ENCODE measurements around the gene LMF1. TPM values are rescaled to one million over a fixed set of nuclear protein-coding genes. Genes with fewer than 3 reads are reported as not detected.

Gene LMF1
- total RNA-seq, 4 donors from 2014 or later, result 7.7 to 15.8 (median 10.2) TPM

- DNase-seq (no peak), ATAC-seq (no peak)
- intact Hi-C loops (cut with DNase I; ENCODE audit: low total_unique reads) (no loop called here), in situ Hi-C loops (cut with MboI; ENCODE audit: low sequenced_read_pairs in 4 of 4) (no loop called here)
- H3K4me1 ChIP-seq, result no peaks in the 10 kb centered on the region
- TF ChIP-seq POLR2A (IDR thresholded peaks at IDR 0.05) (no peak), CTCF (IDR thresholded peaks at IDR 0.05 in 4 of 5, conservative IDR thresholded peaks at IDR 0.05 in 1 of 5) (no peak)
- H3K9me3 ChIP-seq, result no peaks in the 10 kb centered on the region
- no peaks in the 10 kb centered on the region for H3K36me3 ChIP-seq
- H3K27ac ChIP-seq, result no peak overlapping the region
- H3K4me3 ChIP-seq, result no peak overlapping the region
- H3K27me3 ChIP-seq, result no peaks in the 10 kb centered on the region
Measured at GRCh38 chr16:855471-855870, 115.3 kb downstream of the LMF1 start.

- no peak for DNase-seq
- TF ChIP-seq CTCF (IDR thresholded peaks at IDR 0.05 in 4 of 5, conservative IDR thresholded peaks at IDR 0.05 in 1 of 5) (no peak), POLR2A (IDR thresholded peaks at IDR 0.05) (no peak)
- Histone ChIP-seq H3K4me1 (no peaks in the 10 kb centered on the region), H3K4me3 (no peak overlapping the region), H3K27me3 (no peaks in the 10 kb centered on the region), H3K27ac (no peak overlapping the region), H3K9me3 (no peaks in the 10 kb centered on the region), H3K36me3 (no peaks in the 10 kb centered on the region)
- intact Hi-C loops (cut with DNase I; ENCODE audit: low total_unique reads), result no loop called here
- ATAC-seq, result no peak
- in situ Hi-C loops (cut with MboI; ENCODE audit: low sequenced_read_pairs in 4 of 4), result no loop called here
Measured at GRCh38 chr16:854808-855410, 115.9 kb downstream of the LMF1 start.

GRCh38 chr16:853981-854807, 116.6 kb downstream of the LMF1 start:
- no peak for ATAC-seq
- H3K27me3 ChIP-seq, result no peaks in the 10 kb centered on the region
- no peaks in the 10 kb centered on the region for H3K9me3 ChIP-seq
- H3K4me1 ChIP-seq, result no peaks in the 10 kb centered on the region
- no peak overlapping the region for H3K27ac ChIP-seq
- no peak overlapping the region for H3K4me3 ChIP-seq
- H3K36me3 ChIP-seq, result no peaks in the 10 kb centered on the region
- intact Hi-C loops (cut with DNase I; ENCODE audit: low total_unique reads), result no loop called here
- in situ Hi-C loops (cut with MboI; ENCODE audit: low sequenced_read_pairs in 4 of 4), result no loop called here
- no peak for TF ChIP-seq CTCF (IDR thresholded peaks at IDR 0.05 in 4 of 5, conservative IDR thresholded peaks at IDR 0.05 in 1 of 5)
- no peak for TF ChIP-seq POLR2A (IDR thresholded peaks at IDR 0.05)
- no peak for DNase-seq

GRCh38 chr16:853306-853705, 117.5 kb downstream of the LMF1 start:
- DNase-seq, result no peak
- Histone ChIP-seq H3K9me3 (no peaks in the 10 kb centered on the region), H3K4me3 (no peak overlapping the region), H3K27me3 (no peaks in the 10 kb centered on the region), H3K4me1 (no peaks in the 10 kb centered on the region), H3K27ac (no peak overlapping the region), H3K36me3 (no peaks in the 10 kb centered on the region)
- intact Hi-C loops (cut with DNase I; ENCODE audit: low total_unique reads) (no loop called here), in situ Hi-C loops (cut with MboI; ENCODE audit: low sequenced_read_pairs in 4 of 4) (no loop called here)
- no peak for ATAC-seq
- no peak for TF ChIP-seq CTCF (IDR thresholded peaks at IDR 0.05 in 4 of 5, conservative IDR thresholded peaks at IDR 0.05 in 1 of 5)
- TF ChIP-seq POLR2A (IDR thresholded peaks at IDR 0.05), result no peak
